Activated CD8-positive, alpha-beta T cell treated with anti-CD3 and anti-CD28 coated beads for 36 hours (primary cell): ENCODE data around the gene IZUMO4. TPM values are rescaled to one million over a fixed set of nuclear protein-coding genes. Genes with fewer than 3 reads are reported as not detected.

ENCODE experiments used
- ATAC-seq: fragments of 200-7000 bp; cut with Tn5 transposase; one replicate; pipeline ENCODE4 v1.10.0; 2021; ENCODE audit warnings: mild to moderate bottlenecking, moderate library complexity
- CTCF ChIA-PET: fragments of 350-600 bp; sonication (Branson Sonifier 250); formaldehyde crosslinking; loops from one replicate; lab custom pipeline; 2021; ENCODE audit warnings: antibody characterized with exemption; lab: Charles Lee
- POLR2A ChIA-PET: fragments of 350-600 bp; sonication (Branson Sonifier 250); formaldehyde crosslinking; loops from one replicate; lab custom pipeline; 2021; ENCODE audit warnings: antibody characterized with exemption; lab: Charles Lee
- DNase-seq: peaks from one replicate; pipeline ENCODE4 v3.0.0-alpha.2; 2020
- H3K27ac Mint-ChIP-seq: one replicate; pipeline ENCODE4 v1.8.0; 2021; ENCODE audit warnings: mild to moderate bottlenecking, mixed read lengths
- H3K27me3 Mint-ChIP-seq: one replicate; pipeline ENCODE4 v1.8.0; 2021; ENCODE audit warnings: mixed read lengths
- H3K36me3 Mint-ChIP-seq: one replicate; pipeline ENCODE4 v1.8.0; 2021; ENCODE audit warnings: low read depth, mixed read lengths
- H3K4me1 Mint-ChIP-seq: one replicate; pipeline ENCODE4 v1.8.0; 2021; ENCODE audit warnings: low read depth, mixed read lengths
- H3K4me3 Mint-ChIP-seq: one replicate; pipeline ENCODE4 v1.8.0; 2021; ENCODE audit warnings: mild to moderate bottlenecking, moderate library complexity, mixed read lengths
- H3K9me3 Mint-ChIP-seq: one replicate; pipeline ENCODE4 v1.8.0; 2021; ENCODE audit warnings: mixed read lengths
- CTCF ChIP-seq: fragments of 200-600 bp; IDR thresholded peaks from one replicate; pipeline ENCODE4 v1.8.0; 2022; ENCODE audit warnings: antibody characterized with exemption, mild to moderate bottlenecking
- intact Hi-C: fragments of 100-400 bp; cut with micrococcal nuclease; formaldehyde crosslinking; loops from one replicate; pipeline ENCODE4 v1.10.0; 2022
- total RNA-seq, 2 experiments: library from RNA; stranded (reverse); gene quantifications; one replicate each; pipeline ENCODE4 v1.2.3, GENCODE V29; 2021

The IZUMO4 gene
- total RNA-seq, 2 experiments from 2014 or later = 22.6 to 23.0 TPM

- H3K4me3 Mint-ChIP-seq = no peak overlapping the region
- H3K4me1 Mint-ChIP-seq = peaks cover 12% of the 10 kb centered on the region
- no peak for DNase-seq
- ATAC-seq = no peak
- peaks cover 8% of the 10 kb centered on the region for H3K9me3 Mint-ChIP-seq
- intact Hi-C loops = no loop called here
- no peak overlapping the region for H3K27ac Mint-ChIP-seq
- ChIA-PET POLR2A (interaction anchor here (1.7 kb wide), 1 partner anchor 81 kb away, joined by 4 read pairs; no protein-coding TSS in a partner anchor), CTCF (no interaction called here)
- H3K27me3 Mint-ChIP-seq = no peaks in the 10 kb centered on the region
- no peak for TF ChIP-seq CTCF
- H3K36me3 Mint-ChIP-seq = peaks cover 49% of the 10 kb centered on the region
These were observed 12.5 kb downstream of the IZUMO4 start for GRCh38 chr19:2109046-2109864.

GRCh38 chr19:2110822-2111221 is 14.1 kb downstream of the IZUMO4 start:
- ChIA-PET CTCF (no interaction called here), POLR2A (interaction anchor here (1.7 kb wide), 1 partner anchor 82 kb away, joined by 4 read pairs; no protein-coding TSS in a partner anchor)
- H3K27me3 Mint-ChIP-seq = no peaks in the 10 kb centered on the region
- intact Hi-C loops = no loop called here
- no peak for ATAC-seq
- H3K27ac Mint-ChIP-seq = no peak overlapping the region
- no peak for DNase-seq
- H3K4me1 Mint-ChIP-seq = peaks cover 12% of the 10 kb centered on the region
- H3K36me3 Mint-ChIP-seq = peaks cover 44% of the 10 kb centered on the region
- TF ChIP-seq CTCF = no peak
- H3K9me3 Mint-ChIP-seq = no peaks in the 10 kb centered on the region
- H3K4me3 Mint-ChIP-seq = no peak overlapping the region

- DNase-seq (no peak), ATAC-seq (no peak)
- CTCF ChIA-PET = no interaction called here
- TF ChIP-seq CTCF = no peak
- intact Hi-C loops = no loop called here
- no peak overlapping the region for H3K4me3 Mint-ChIP-seq
- H3K27ac Mint-ChIP-seq = no peak overlapping the region
- H3K27me3 Mint-ChIP-seq = no peaks in the 10 kb centered on the region
- H3K9me3 Mint-ChIP-seq = no peaks in the 10 kb centered on the region
- H3K4me1 Mint-ChIP-seq = peaks cover 12% of the 10 kb centered on the region
- POLR2A ChIA-PET = interaction anchor here (1.7 kb wide), 1 partner anchor 83 kb away, joined by 4 read pairs; no protein-coding TSS in a partner anchor
- H3K36me3 Mint-ChIP-seq = peaks cover 38% of the 10 kb centered on the region
These were observed 14.7 kb downstream of the IZUMO4 start for GRCh38 chr19:2111425-2111824.

GRCh38 chr19:2111886-2112285 is 15.2 kb downstream of the IZUMO4 start:
- Mint-ChIP-seq H3K27ac (no peak overlapping the region), H3K9me3 (no peaks in the 10 kb centered on the region), H3K4me1 (peaks cover 12% of the 10 kb centered on the region), H3K27me3 (no peaks in the 10 kb centered on the region), H3K4me3 (no peak overlapping the region), H3K36me3 (peaks cover 34% of the 10 kb centered on the region)
- intact Hi-C loops = no loop called here
- DNase-seq = no peak
- ChIA-PET CTCF (interaction anchor here (0.6 to 0.9 kb wide), 2 partner anchors 92 to 104 kb away, joined by 3 read pairs; no protein-coding TSS in a partner anchor), POLR2A (no interaction called here)
- TF ChIP-seq CTCF = no peak
- ATAC-seq = no peak
